Activated T-cell treated with anti-CD3 and anti-CD28 coated beads for 48 hours (primary cell): Measurements from ENCODE around the gene ALOX5.
"Not testable (repeated sequence)": the region's sequence is repeated elsewhere in the genome, so short reads cannot be mapped to it uniquely, and the experiment has no call there.

Source experiments
- DNase-seq: peaks from one replicate; pipeline ENCODE4 v3.0.0-alpha.2; 2020; ENCODE audit warnings: low read depth

Gene ALOX5

GRCh38 chr10:45373576-45374349 is at the start of gene ALOX5:
Gene ALOX5, plus strand, starts transcription at chr10:45374216. Its CDS starts 64 bp downstream, at chr10:45374280.
- DNase-seq = no peak

DNA sequence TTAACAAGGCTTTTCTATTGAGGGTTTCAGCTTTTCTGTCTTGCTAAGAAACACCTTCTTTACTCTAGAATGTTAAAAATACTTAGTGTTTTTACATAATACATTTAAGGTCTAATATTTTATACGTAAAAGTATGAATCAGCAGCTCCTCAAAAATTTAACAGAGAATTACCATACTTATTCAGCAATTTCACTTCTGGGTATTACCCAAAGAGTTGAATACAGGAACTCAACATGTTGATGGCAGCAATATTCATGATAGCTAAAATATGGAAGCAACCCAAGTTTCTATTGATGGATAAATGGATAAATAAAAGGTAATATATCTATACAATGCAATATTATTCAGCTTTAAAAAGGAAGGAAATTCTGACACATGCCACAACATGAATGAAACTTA is 48.9 kb upstream of the ALOX5 start:
- no peak for DNase-seq

- not testable (repeated sequence) for DNase-seq
Observed at GRCh38 chr10:45326864-45327263, 47.2 kb upstream of the ALOX5 start.

- not testable (repeated sequence) for DNase-seq
Observed at GRCh38 chr10:45331824-45332223, 42.2 kb upstream of the ALOX5 start.

DNA sequence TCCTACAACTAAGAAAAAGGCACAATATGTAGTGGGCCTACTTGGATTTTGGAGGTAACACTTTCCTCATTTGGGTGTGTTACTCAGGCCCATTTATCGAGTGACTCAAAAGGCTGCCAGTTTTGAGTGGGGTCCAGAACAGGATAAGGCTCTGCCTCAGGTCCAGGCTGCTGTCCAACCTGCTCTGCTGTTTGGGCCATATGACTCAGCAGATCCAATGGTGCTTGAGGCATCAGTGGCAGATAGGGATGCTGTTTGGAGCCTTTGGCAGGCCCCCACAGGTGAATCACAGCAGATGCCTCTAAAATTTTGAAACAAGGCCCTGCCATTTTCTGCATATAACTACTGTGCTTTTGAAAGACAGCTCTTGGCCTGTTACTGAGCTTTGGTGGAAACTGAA is 34.1 kb upstream of the ALOX5 start:
- DNase-seq = no peak

GRCh38 chr10:45340420-45340819 is 33.6 kb upstream of the ALOX5 start:
- not testable (repeated sequence) for DNase-seq

- DNase-seq = not testable (repeated sequence)
Observed at GRCh38 chr10:45346652-45347335, 27.2 kb upstream of the ALOX5 start.

DNA sequence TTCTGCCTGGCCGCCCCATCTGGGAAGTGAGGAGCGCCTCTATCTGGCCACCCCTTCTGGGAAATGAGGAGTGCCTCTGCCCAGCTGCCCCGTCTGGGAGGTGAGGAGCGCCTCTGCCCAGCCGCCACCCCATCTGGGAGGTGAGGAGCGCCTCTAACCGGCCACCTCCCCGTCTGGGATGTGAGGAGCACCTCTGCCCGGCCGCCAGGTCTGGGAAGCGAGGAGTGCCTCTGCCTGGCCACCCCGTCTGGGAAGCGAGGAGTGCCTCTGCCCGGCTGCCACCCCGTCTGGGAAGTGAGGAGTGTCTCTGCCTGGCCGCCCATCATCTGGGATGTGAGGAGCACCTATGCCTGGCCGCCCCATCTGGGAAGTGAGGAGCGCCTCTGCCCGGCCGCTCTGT is 26.6 kb upstream of the ALOX5 start:
- DNase-seq = not testable (repeated sequence)

GRCh38 chr10:45348196-45348765 is 25.7 kb upstream of the ALOX5 start:
- not testable (repeated sequence) for DNase-seq

GRCh38 chr10:45353186-45353585 is 20.8 kb upstream of the ALOX5 start:
- DNase-seq = no peak

- DNase-seq = no peak
Observed at GRCh38 chr10:45354261-45354660, 19.8 kb upstream of the ALOX5 start.

DNA sequence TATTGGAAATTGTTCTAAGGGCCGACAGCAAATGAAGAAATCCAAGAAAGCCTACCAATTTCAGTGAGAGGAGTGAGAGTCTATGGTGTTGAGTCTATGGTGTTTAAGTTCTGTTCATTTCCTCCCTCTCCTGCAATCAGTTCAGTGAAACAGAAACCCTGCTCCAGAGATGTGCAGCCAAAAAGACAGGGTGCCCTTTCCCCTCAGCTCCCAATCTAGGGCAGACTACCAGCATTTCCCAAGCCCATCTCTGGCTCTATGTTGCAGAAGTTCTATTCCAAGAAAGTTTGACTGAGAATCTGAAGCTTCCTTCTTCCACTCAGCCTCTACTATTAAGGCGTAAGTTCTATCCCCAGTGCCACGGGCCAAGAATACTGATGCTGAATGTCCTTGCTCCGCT is 18.5 kb upstream of the ALOX5 start:
- no peak for DNase-seq

DNA sequence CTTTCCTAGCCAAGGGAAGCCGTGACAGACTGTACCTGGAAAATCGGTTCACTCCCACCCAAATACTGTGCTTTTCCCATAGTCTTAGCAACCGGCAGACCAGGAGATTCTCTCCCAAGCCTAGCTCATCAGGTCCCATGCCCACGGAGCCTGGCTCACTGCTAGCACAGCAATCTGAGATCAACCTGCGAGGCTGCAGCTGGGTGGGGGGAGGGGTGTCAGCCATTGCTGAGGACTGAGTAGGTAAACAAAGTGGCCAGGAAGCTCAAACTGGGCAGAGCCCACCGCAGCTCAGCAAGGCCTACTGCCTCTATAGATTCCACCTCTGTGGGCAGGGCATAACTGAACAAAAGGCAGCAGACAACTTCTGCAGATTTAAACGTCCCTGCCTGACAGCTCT is 15.1 kb upstream of the ALOX5 start:
- DNase-seq = not testable (repeated sequence)

DNA sequence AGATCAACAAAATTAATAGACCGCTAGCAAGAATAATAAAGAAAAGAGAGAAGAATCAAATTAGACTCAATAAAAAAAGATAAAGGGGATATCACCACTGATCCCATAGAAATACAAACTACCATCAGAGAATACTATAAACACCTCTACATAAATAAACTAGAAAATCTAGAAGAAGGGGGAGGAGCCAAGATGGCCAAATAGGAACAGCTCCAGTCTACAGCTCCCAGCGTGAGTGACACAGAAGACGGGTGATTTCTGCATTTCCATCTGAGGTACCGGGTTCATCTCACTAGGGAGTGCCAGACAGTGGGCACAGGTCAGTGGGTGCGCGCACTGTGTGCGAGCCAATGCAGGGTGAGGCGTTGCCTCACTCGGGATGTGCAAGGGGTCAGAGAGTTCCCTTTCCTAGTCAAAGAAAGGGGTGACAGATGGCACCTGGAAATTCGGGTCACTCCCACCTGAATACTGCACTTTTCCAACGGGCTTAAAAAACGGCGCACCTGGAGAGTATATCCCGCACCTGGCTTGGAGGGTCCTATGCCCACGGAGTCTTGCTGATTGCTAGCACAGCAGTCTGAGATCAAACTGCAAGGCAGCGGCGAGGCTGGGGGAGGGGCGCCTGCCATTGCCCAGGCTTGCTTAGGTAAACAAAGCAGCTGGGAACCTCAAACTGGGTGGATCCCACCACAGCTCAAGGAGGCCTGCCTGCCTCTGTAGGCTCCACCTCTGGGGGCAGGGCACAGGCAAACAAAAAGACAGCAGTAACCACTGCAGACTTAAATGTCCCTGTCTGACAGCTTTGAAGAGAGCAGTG is 11.8 kb upstream of the ALOX5 start:
- not testable (repeated sequence) for DNase-seq

DNA sequence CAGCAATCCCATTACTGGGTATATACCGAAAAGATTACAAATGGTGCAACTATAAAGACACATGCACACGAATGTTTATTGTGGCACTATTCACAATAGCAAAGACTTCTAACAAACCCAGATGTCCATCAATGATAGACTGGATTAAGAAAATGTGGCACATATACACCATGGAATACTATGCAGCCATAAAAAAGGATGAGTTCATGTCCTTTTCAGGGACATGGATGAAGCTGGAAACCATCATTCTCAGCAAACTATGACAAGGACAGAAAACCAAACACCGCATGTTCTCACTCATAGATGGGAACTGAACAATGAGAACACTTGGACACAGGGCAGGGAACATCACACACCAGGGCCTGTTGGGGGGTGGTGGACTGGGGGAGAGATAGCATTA is 6.4 kb upstream of the ALOX5 start:
- not testable (repeated sequence) for DNase-seq

- DNase-seq = no peak
Observed at GRCh38 chr10:45368181-45368580, 5.8 kb upstream of the ALOX5 start.

- DNase-seq = no peak
Observed at GRCh38 chr10:45370202-45370955, 3.6 kb upstream of the ALOX5 start.

DNA sequence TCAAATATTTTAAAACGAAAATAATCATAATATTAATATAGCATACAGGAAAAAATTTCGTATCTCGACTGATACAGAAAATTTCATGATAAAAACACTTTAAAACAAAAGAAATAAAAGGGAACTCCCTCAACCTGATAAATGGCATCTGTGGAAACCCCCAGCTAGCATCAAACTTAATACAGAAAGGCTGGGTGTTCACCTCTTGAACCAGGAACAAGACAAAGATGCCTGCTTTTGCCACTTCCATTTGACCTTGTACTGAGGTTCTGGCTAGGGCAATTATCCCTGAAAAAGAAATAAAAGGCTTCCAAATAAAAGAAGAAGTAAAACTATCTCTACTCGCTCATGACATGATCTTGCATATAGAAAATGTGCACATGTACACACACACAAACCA is 2.5 kb upstream of the ALOX5 start:
- no peak for DNase-seq

DNA sequence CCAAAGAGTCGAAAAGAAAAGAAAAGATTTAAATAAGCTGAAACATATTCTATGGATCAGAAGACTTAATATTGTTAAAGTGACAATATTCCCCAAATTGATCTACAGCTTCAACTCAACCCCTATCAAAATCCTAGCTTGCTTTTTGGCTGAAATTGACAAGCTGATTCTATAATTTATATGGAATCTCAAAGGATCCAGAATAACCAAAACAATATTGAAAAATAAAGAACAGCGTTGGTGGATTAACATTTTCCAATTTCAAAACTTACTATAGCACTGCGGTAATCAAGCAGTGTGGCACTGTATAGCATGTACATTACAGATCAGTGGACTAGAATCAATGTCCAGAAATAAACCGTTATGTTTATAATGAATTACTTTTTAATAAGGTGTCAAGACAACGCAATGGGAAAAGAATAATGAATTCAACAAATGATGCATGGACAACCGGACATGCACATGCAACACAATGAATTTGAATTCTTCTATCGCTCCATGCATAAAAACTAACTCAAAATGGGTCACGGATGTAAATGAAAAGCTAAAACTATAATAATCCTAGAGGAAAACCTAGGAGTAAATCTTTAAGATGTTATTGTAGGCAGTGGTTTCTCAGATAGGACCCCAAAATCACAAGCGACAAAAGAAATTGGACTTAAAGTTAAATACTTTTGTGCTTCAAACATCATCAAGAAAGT is 1.6 kb upstream of the ALOX5 start:
- DNase-seq = no peak

DNA sequence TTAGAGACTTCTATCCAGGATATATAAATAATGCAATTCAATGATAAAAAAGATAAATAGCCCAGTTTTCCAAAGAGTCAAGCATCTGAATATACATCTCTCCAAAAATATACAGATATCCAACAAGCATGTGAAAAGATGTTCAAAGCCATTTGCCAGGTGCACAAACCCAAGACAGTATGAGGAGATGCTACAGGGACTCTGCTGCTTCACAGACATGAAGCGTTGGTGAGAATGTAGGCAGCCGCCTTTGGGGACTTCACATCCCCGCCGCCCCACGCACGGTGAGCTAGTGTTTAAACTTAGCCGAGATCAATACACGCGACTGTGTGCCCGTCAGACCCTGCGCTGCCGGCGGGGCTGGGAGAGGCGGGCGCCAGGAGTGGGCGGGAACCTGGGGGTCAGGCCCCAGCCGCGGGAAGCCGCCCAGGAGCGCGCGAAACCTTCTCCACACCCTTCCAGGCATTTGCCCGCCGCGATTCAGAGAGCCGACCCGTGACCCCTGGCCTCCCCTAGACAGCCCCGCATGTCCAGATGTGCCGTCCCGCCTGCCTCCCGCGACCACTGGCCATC is 927 bp upstream of the ALOX5 start:
- DNase-seq = no peak
